ENCODE measurements around the gene SLC5A4.

Gene SLC5A4

GRCh38 chr22:32206774-32207758, 48.1 kb downstream of the SLC5A4 start:
- TF ChIP-seq RAD21 (IDR thresholded peaks at IDR 0.05; ENCODE audit: low read depth) = peak; percentile 58
- no peak for TF ChIP-seq TAF1 (IDR thresholded peaks at IDR 0.05; ENCODE audit: low read depth)
- TF ChIP-seq YY1 (IDR thresholded peaks at IDR 0.05; ENCODE audit: low read depth) = no peak
- TF ChIP-seq NFIC (IDR thresholded peaks at IDR 0.05) = no peak

DNA sequence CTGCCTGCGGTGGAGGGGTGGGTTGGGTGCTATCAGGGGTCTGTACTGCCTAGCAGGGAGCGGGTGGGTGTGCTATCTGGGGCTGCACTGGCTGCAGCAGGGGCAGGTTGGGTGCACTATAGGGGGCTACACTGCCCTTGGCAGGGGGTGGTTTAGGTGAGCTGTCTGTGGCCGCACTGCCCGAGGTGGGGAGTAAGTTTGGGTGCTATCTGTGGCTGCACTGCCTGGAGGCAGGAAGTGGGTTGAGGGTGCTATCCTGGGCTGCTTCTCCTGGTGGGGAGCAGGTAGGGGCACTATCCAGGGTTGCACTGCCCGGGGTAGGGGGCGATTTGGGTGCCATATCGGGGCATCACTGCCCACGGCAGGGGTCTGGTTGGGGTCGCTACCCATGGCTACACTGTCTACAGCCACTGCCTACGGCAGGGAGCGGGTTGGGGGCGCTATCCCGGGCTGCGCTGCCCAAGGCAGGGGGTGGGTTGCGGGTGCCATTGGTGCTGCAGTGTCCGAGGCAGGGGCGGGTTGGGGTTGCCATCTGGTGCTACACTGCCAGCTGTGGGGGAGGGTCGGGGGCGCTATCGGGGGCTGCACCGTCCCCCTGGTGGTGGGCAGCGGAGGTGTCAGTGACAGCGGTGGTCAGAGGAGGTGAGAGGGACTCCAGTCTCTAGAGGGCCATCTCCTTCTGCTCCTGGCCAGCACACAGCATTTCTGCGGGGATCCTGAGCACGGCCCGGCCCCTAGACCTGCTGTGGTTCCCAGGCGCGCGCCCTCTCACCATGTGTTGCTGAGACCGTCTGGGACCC, 49.0 kb downstream of the SLC5A4 start:
- TF ChIP-seq NFIC (IDR thresholded peaks at IDR 0.05) (no peak), RAD21 (IDR thresholded peaks at IDR 0.05; ENCODE audit: low read depth) (no peak), TAF1 (IDR thresholded peaks at IDR 0.05; ENCODE audit: low read depth) (no peak), CREB1 (IDR thresholded peaks at IDR 0.05; ENCODE audit: low read depth) (no peak), MAX (IDR thresholded peaks at IDR 0.05) (no peak), EP300 (IDR thresholded peaks at IDR 0.05; ENCODE audit: borderline replicate concordance) (no peak)
- TF ChIP-seq, protein P1, sequence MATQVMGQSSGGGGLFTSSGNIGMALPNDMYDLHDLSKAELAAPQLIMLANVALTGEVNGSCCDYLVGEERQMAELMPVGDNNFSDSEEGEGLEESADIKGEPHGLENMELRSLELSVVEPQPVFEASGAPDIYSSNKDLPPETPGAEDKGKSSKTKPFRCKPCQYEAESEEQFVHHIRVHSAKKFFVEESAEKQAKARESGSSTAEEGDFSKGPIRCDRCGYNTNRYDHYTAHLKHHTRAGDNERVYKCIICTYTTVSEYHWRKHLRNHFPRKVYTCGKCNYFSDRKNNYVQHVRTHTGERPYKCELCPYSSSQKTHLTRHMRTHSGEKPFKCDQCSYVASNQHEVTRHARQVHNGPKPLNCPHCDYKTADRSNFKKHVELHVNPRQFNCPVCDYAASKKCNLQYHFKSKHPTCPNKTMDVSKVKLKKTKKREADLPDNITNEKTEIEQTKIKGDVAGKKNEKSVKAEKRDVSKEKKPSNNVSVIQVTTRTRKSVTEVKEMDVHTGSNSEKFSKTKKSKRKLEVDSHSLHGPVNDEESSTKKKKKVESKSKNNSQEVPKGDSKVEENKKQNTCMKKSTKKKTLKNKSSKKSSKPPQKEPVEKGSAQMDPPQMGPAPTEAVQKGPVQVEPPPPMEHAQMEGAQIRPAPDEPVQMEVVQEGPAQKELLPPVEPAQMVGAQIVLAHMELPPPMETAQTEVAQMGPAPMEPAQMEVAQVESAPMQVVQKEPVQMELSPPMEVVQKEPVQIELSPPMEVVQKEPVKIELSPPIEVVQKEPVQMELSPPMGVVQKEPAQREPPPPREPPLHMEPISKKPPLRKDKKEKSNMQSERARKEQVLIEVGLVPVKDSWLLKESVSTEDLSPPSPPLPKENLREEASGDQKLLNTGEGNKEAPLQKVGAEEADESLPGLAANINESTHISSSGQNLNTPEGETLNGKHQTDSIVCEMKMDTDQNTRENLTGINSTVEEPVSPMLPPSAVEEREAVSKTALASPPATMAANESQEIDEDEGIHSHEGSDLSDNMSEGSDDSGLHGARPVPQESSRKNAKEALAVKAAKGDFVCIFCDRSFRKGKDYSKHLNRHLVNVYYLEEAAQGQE (IDR thresholded peaks at IDR 0.05; ENCODE audit: low read depth) = no peak

GRCh38 chr22:32204856-32205722, 50.1 kb downstream of the SLC5A4 start, which contains the start of gene RFPL2:
TSS of gene RFPL2 (minus strand) at chr22:32205073. CDS start at chr22:32202451, 2,622 bp downstream.
- TF ChIP-seq, protein P1 (IDR thresholded peaks at IDR 0.05; ENCODE audit: low read depth) = no peak
- peak; percentile 59; the same call in 1 of the 2 replicates for TF ChIP-seq ZBTB7A (IDR thresholded peaks at IDR 0.05; ENCODE audit: low read depth)

DNA sequence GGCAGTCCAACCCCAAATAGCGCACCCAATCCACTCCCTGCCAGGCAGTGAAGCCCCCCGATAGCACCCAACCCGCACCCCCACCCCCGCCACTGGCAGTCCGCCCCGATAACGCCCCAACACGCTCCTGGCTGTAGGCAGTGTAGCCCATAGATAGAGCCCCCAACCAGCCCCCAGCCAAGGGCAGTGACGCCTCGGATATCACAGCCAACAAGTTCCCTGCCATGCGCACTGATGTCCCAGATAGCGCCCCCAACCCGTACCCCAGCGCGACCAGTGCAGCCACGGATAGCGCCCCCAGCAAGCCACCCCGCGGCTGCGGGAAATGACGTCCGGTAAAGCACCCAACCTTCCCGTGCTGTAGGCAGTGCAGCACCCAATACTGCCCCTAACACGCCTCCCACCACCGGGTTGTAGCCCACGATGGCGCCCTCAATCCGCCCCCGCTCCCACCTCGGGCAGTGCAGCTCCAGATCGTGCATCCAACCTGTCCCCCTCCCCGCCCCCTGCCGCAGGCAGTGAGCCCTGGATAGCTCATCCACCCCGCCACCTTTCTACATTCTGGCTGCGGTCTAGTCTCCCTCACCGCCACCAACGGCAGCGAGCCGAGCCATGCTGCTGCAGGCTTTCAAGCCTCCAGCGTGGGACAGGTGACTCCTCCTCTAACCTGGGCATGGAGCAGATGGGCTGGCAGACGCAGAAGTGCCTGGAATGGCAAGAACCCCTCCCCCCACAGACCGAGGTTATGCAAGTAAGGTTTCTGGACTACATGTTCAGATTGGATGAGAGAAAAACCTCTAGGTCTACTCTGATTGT, 50.9 kb downstream of the SLC5A4 start:
- TF ChIP-seq, protein P1 (IDR thresholded peaks at IDR 0.05; ENCODE audit: low read depth) = no peak
- TF ChIP-seq FOXM1 (IDR thresholded peaks at IDR 0.05; ENCODE audit: borderline replicate concordance, low read depth) (no peak), TAF1 (IDR thresholded peaks at IDR 0.05; ENCODE audit: low read depth) (no peak), USF1 (IDR thresholded peaks at IDR 0.05) (peak; percentile 27; the same call in 1 of the 2 replicates), YY1 (IDR thresholded peaks at IDR 0.05; ENCODE audit: low read depth) (0 out of 2 replicates have a peak, but pooled peaks have one; percentile 21), NFIC (IDR thresholded peaks at IDR 0.05) (no peak), EP300 (IDR thresholded peaks at IDR 0.05; ENCODE audit: borderline replicate concordance) (no peak), RAD21 (IDR thresholded peaks at IDR 0.05; ENCODE audit: low read depth) (no peak), MAX (IDR thresholded peaks at IDR 0.05) (peak; percentile 68), CEBPB (IDR thresholded peaks at IDR 0.05) (no peak), CREB1 (IDR thresholded peaks at IDR 0.05; ENCODE audit: low read depth) (no peak; the same call in 1 of the 2 replicates), TEAD4 (IDR thresholded peaks at IDR 0.05) (no peak), TCF12 (IDR thresholded peaks at IDR 0.05; ENCODE audit: low read depth) (no peak), ZBTB7A (IDR thresholded peaks at IDR 0.05; ENCODE audit: low read depth) (peak; percentile 77; the same call in 1 of the 2 replicates), EGR1 (IDR thresholded peaks at IDR 0.05) (peak; percentile 60)

Data from Ishikawa (cell line).